Activated T-cell treated with anti-CD3 and anti-CD28 coated beads, Interleukin-2, amount 50 U/mL, for 72 hours (primary cell): Measurements from ENCODE around the gene PGBD5. TPM values are rescaled to one million over a fixed set of nuclear protein-coding genes. Genes with fewer than 3 reads are reported as not detected.

Experiments
- ATAC-seq, 2 donors: fragments of 150-1000 bp; cut with Tn5 transposase; replicated peaks in 1 of 2; 2 replicates each; pipeline ENCODE4 v1.10.0; 2021; ENCODE audit warnings: moderate library complexity in 2 of 2, mild to moderate bottlenecking in 1 of 2
- DNase-seq, 2 donors: peaks; one replicate each; pipeline ENCODE4 v3.0.0; 2021 to 2022; ENCODE audit warnings: mixed read lengths in 1 of 2
- H3K27ac Mint-ChIP-seq: one replicate; pipeline ENCODE4 v1.8.0; 2022; ENCODE audit warnings: mild to moderate bottlenecking, moderate library complexity, mixed read lengths
- H3K27me3 Mint-ChIP-seq: one replicate; pipeline ENCODE4 v1.8.0; 2022; ENCODE audit warnings: low read depth, mixed read lengths
- H3K36me3 Mint-ChIP-seq, 2 donors: one replicate each; pipeline ENCODE4 v1.8.0; 2022; ENCODE audit warnings: mixed read lengths in 2 of 2, mild to moderate bottlenecking in 1 of 2; ENCODE audit not compliant: insufficient read depth in 2 of 2
- H3K4me1 Mint-ChIP-seq: one replicate; pipeline ENCODE4 v1.8.0; 2022; ENCODE audit warnings: low read depth, mixed read lengths
- H3K4me3 Mint-ChIP-seq, 2 donors: one replicate each; pipeline ENCODE4 v1.8.0; 2022; ENCODE audit warnings: mild to moderate bottlenecking in 2 of 2, mixed read lengths in 2 of 2, moderate library complexity in 2 of 2
- H3K9me3 Mint-ChIP-seq, 2 donors: one replicate each; pipeline ENCODE4 v1.8.0; 2022; ENCODE audit warnings: mixed read lengths in 2 of 2
- total RNA-seq, 2 donors: library from RNA; stranded (reverse); gene quantifications; one replicate each; pipeline ENCODE4 v1.2.3, GENCODE V29; 2022

PGBD5 gene
- total RNA-seq, 2 donors from 2014 or later, result 0.12 TPM; not detected in 1

- no peak for DNase-seq
- Mint-ChIP-seq H3K9me3 (no peaks in the 10 kb centered on the region), H3K36me3 (no peaks in the 10 kb centered on the region), H3K4me3 (no peak overlapping the region), H3K27me3 (peaks cover 18% of the 10 kb centered on the region), H3K27ac (no peak overlapping the region), H3K4me1 (peaks cover 5% of the 10 kb centered on the region)
- ATAC-seq, result no peak
Measured at GRCh38 chr1:230315099-230315498, 111.0 kb downstream of the PGBD5 start.

GRCh38 chr1:230314142-230314470, 112.0 kb downstream of the PGBD5 start:
- no peak for DNase-seq
- no peak overlapping the region for H3K27ac Mint-ChIP-seq
- H3K4me3 Mint-ChIP-seq, result no peak overlapping the region
- H3K27me3 Mint-ChIP-seq, result peaks cover 18% of the 10 kb centered on the region
- H3K36me3 Mint-ChIP-seq, result no peaks in the 10 kb centered on the region
- ATAC-seq, result no peak
- H3K9me3 Mint-ChIP-seq, result no peaks in the 10 kb centered on the region
- H3K4me1 Mint-ChIP-seq, result peaks cover 5% of the 10 kb centered on the region

GRCh38 chr1:230313453-230314141, 112.5 kb downstream of the PGBD5 start:
- H3K27me3 Mint-ChIP-seq, result peaks cover 18% of the 10 kb centered on the region
- no peak overlapping the region for H3K27ac Mint-ChIP-seq
- no peak for ATAC-seq
- peaks cover 5% of the 10 kb centered on the region for H3K4me1 Mint-ChIP-seq
- H3K9me3 Mint-ChIP-seq, result no peaks in the 10 kb centered on the region
- no peaks in the 10 kb centered on the region for H3K36me3 Mint-ChIP-seq
- no peak for DNase-seq
- H3K4me3 Mint-ChIP-seq, result no peak overlapping the region

GRCh38 chr1:230312676-230313075, 113.5 kb downstream of the PGBD5 start:
- no peaks in the 10 kb centered on the region for H3K36me3 Mint-ChIP-seq
- no peak overlapping the region for H3K27ac Mint-ChIP-seq

GRCh38 chr1:230310381-230311163, 115.6 kb downstream of the PGBD5 start:
- H3K9me3 Mint-ChIP-seq, result no peaks in the 10 kb centered on the region
- peak; percentile 50 to 52 for ATAC-seq
- peaks cover 18% of the 10 kb centered on the region for H3K27me3 Mint-ChIP-seq
- DNase-seq, result peak; percentile 67 to 75
- H3K4me3 Mint-ChIP-seq, result no peak overlapping the region
- H3K27ac Mint-ChIP-seq, result no peak overlapping the region
- H3K36me3 Mint-ChIP-seq, result no peaks in the 10 kb centered on the region
- H3K4me1 Mint-ChIP-seq, result peaks cover 26% of the 10 kb centered on the region

More at GRCh38 chr1:230312676-230313075, 113.5 kb downstream of the PGBD5 start:
- ATAC-seq (no peak), DNase-seq (no peak)
- Mint-ChIP-seq H3K4me1 (peaks cover 5% of the 10 kb centered on the region), H3K4me3 (no peak overlapping the region), H3K9me3 (no peaks in the 10 kb centered on the region), H3K27me3 (peaks cover 18% of the 10 kb centered on the region)

GRCh38 chr1:230309646-230310177, 116.4 kb downstream of the PGBD5 start:
- Mint-ChIP-seq H3K27me3 (peaks cover 15% of the 10 kb centered on the region), H3K36me3 (no peaks in the 10 kb centered on the region), H3K9me3 (no peaks in the 10 kb centered on the region), H3K4me3 (no peak overlapping the region), H3K27ac (no peak overlapping the region), H3K4me1 (peaks cover 35% of the 10 kb centered on the region)
- ATAC-seq (no peak), DNase-seq (no peak)

- DNase-seq, result no peak
- H3K4me3 Mint-ChIP-seq, result no peak overlapping the region
- no peak for ATAC-seq
- H3K36me3 Mint-ChIP-seq, result no peaks in the 10 kb centered on the region
- peaks cover 44% of the 10 kb centered on the region for H3K4me1 Mint-ChIP-seq
- H3K27me3 Mint-ChIP-seq, result peaks cover 9% of the 10 kb centered on the region
- H3K9me3 Mint-ChIP-seq, result no peaks in the 10 kb centered on the region
- H3K27ac Mint-ChIP-seq, result no peak overlapping the region
Measured at GRCh38 chr1:230308821-230309220, 117.3 kb downstream of the PGBD5 start.

- H3K36me3 Mint-ChIP-seq, result no peaks in the 10 kb centered on the region
- no peak overlapping the region for H3K4me3 Mint-ChIP-seq
- H3K4me1 Mint-ChIP-seq, result peaks cover 52% of the 10 kb centered on the region
- H3K27ac Mint-ChIP-seq, result no peak overlapping the region
- DNase-seq (no peak), ATAC-seq (no peak)
- H3K27me3 Mint-ChIP-seq, result peaks cover 15% of the 10 kb centered on the region
- H3K9me3 Mint-ChIP-seq, result no peaks in the 10 kb centered on the region
Measured at GRCh38 chr1:230308039-230308438, 118.1 kb downstream of the PGBD5 start.

- Mint-ChIP-seq H3K27me3 (peaks cover 15% of the 10 kb centered on the region), H3K27ac (no peak overlapping the region)
Measured at GRCh38 chr1:230307213-230307612, 118.9 kb downstream of the PGBD5 start.

GRCh38 chr1:230306169-230306568, 120.0 kb downstream of the PGBD5 start:
- peaks cover 8% of the 10 kb centered on the region for H3K27me3 Mint-ChIP-seq
- DNase-seq (peak; percentile 68 to 70), ATAC-seq (peak; percentile 88 to 92)
- peak overlapping the region in 1 of 2 donors; percentile 24 for H3K4me3 Mint-ChIP-seq
- no peaks in the 10 kb centered on the region for H3K9me3 Mint-ChIP-seq
- no peak overlapping the region for H3K27ac Mint-ChIP-seq
- H3K36me3 Mint-ChIP-seq, result no peaks in the 10 kb centered on the region
- peaks cover 52% of the 10 kb centered on the region for H3K4me1 Mint-ChIP-seq

More at GRCh38 chr1:230307213-230307612, 118.9 kb downstream of the PGBD5 start:
- ATAC-seq (no peak), DNase-seq (no peak)
- Mint-ChIP-seq H3K4me3 (peak overlapping the region in 1 of 2 donors; percentile 13), H3K36me3 (no peaks in the 10 kb centered on the region), H3K4me1 (peaks cover 52% of the 10 kb centered on the region), H3K9me3 (no peaks in the 10 kb centered on the region)

GRCh38 chr1:230303822-230304221, 122.3 kb downstream of the PGBD5 start:
- Mint-ChIP-seq H3K36me3 (no peaks in the 10 kb centered on the region), H3K4me3 (peak overlapping the region; percentile 44 to 62), H3K27ac (no peak overlapping the region), H3K9me3 (no peaks in the 10 kb centered on the region), H3K27me3 (peaks cover 8% of the 10 kb centered on the region), H3K4me1 (peaks cover 47% of the 10 kb centered on the region)
- DNase-seq, result peak in 1 of 2 donors; percentile 15
- peak; percentile 57 to 59 for ATAC-seq

- Mint-ChIP-seq H3K27me3 (peaks cover 8% of the 10 kb centered on the region), H3K4me3 (peak overlapping the region in 1 of 2 donors; percentile 44), H3K36me3 (no peaks in the 10 kb centered on the region), H3K4me1 (peaks cover 47% of the 10 kb centered on the region), H3K27ac (no peak overlapping the region), H3K9me3 (no peaks in the 10 kb centered on the region)
- ATAC-seq (no peak), DNase-seq (no peak)
Measured at GRCh38 chr1:230303069-230303468, 123.1 kb downstream of the PGBD5 start.

GRCh38 chr1:230301822-230302221, 124.3 kb downstream of the PGBD5 start:
- Mint-ChIP-seq H3K27me3 (peaks cover 8% of the 10 kb centered on the region), H3K36me3 (no peaks in the 10 kb centered on the region), H3K27ac (no peak overlapping the region), H3K4me1 (peaks cover 38% of the 10 kb centered on the region), H3K4me3 (no peak overlapping the region), H3K9me3 (no peaks in the 10 kb centered on the region)
- DNase-seq, result no peak
- no peak for ATAC-seq
